Measurements from ENCODE around the gene SMARCC2. TPM values are rescaled to one million over a fixed set of nuclear protein-coding genes. Genes with fewer than 3 reads are reported as not detected.

Gene SMARCC2
- total and polyA plus RNA-seq, 9 of the 15 experiments (the other 6 are each of a cell fraction or from before 2014, with no cell fraction given) = 11.9 to 86.0 (median 36.6) TPM

DNA sequence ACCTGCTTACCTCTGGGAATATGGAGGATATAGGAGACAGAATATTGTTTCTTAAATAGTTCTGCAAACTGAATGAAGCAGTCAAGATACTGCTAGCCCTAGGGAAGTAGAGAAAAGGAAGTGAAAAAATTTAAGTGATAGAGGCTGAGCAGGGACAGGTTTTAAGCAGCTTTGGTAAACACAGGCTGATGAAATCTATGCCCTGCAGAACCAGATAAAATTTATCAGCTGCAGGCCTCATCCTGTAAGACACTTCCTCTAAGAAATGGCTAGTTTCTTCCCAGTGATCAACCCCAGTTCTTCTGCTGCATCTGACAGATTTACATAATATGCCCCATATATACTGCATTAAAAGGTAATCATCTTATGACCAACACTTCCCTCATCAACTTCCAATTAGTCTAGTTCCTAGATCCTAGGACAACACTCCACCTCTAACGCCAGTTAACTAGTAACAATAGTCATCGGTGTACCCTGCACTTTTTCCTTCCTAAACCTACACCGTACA is 62.5 kb downstream of the SMARCC2 start (continued):
- TF ChIP-seq, protein P1, sequence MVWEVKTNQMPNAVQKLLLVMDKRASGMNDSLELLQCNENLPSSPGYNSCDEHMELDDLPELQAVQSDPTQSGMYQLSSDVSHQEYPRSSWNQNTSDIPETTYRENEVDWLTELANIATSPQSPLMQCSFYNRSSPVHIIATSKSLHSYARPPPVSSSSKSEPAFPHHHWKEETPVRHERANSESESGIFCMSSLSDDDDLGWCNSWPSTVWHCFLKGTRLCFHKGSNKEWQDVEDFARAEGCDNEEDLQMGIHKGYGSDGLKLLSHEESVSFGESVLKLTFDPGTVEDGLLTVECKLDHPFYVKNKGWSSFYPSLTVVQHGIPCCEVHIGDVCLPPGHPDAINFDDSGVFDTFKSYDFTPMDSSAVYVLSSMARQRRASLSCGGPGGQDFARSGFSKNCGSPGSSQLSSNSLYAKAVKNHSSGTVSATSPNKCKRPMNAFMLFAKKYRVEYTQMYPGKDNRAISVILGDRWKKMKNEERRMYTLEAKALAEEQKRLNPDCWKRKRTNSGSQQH (CRISPR knock-in tag; IDR thresholded peaks at IDR 0.05) = no peak
- TF ChIP-seq SMARCA4 (IDR thresholded peaks at IDR 0.05) (peak; percentile 98), CTCF (IDR thresholded peaks at IDR 0.05 in 2 of 3, conservative IDR thresholded peaks at IDR 0.05 in 1 of 3; ENCODE audit: insufficient read depth in 2 of 3, low read depth in 1 of 3, low read length in 3 of 3) (no peak), NR3C1 (CRISPR knock-in tag; IDR thresholded peaks at IDR 0.05) (no peak), RBM34 (IDR thresholded peaks at IDR 0.05; ENCODE audit: borderline replicate concordance, insufficient read depth, low read length) (no peak), HDAC1 (IDR thresholded peaks at IDR 0.05) (no peak; a peak in 1 of 4 replicates), KHSRP (IDR thresholded peaks at IDR 0.05) (no peak), TAF1 (IDR thresholded peaks at IDR 0.05; ENCODE audit: control insufficient read depth, extremely low read depth, insufficient read depth, low read length, severe bottlenecking) (no peak), MLLT1 (IDR thresholded peaks at IDR 0.05) (peak in 1 of 2 experiments; percentile 62; a peak in 2 of 4 replicates), NR4A1 (CRISPR knock-in tag; IDR thresholded peaks at IDR 0.05) (no peak), NR4A1 (tag; IDR thresholded peaks at IDR 0.05) (no peak), KLF16 (IDR thresholded peaks at IDR 0.05) (peak; percentile 90), ZC3H8 (IDR thresholded peaks at IDR 0.05) (no peak), CEBPB (tag; IDR thresholded peaks at IDR 0.05) (peak; percentile 59)
- TF ChIP-seq, protein P2, sequence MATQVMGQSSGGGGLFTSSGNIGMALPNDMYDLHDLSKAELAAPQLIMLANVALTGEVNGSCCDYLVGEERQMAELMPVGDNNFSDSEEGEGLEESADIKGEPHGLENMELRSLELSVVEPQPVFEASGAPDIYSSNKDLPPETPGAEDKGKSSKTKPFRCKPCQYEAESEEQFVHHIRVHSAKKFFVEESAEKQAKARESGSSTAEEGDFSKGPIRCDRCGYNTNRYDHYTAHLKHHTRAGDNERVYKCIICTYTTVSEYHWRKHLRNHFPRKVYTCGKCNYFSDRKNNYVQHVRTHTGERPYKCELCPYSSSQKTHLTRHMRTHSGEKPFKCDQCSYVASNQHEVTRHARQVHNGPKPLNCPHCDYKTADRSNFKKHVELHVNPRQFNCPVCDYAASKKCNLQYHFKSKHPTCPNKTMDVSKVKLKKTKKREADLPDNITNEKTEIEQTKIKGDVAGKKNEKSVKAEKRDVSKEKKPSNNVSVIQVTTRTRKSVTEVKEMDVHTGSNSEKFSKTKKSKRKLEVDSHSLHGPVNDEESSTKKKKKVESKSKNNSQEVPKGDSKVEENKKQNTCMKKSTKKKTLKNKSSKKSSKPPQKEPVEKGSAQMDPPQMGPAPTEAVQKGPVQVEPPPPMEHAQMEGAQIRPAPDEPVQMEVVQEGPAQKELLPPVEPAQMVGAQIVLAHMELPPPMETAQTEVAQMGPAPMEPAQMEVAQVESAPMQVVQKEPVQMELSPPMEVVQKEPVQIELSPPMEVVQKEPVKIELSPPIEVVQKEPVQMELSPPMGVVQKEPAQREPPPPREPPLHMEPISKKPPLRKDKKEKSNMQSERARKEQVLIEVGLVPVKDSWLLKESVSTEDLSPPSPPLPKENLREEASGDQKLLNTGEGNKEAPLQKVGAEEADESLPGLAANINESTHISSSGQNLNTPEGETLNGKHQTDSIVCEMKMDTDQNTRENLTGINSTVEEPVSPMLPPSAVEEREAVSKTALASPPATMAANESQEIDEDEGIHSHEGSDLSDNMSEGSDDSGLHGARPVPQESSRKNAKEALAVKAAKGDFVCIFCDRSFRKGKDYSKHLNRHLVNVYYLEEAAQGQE (IDR thresholded peaks at IDR 0.05; ENCODE audit: borderline replicate concordance) = peak; percentile 53; the same call in 1 of the 2 replicates
- TF ChIP-seq, protein P2 (CRISPR knock-in tag; IDR thresholded peaks at IDR 0.05; ENCODE audit: low read depth) = no peak

All from K562 (cell line).